Astrocyte of the cerebellum (primary cell): ENCODE measurements around the gene ADAMTS16.
A peak's percentile ranks its signal among the peaks of the same experiment; 100 is the strongest.

Experiments used
- DNase-seq: peaks from one replicate; pipeline ENCODE4 v3.0.0-alpha.2; 2011; ENCODE audit warnings: low read depth
- H3K4me3 ChIP-seq: 2 replicates; pipeline ENCODE4 v1.5.1; 2011; ENCODE audit warnings: mild to moderate bottlenecking, low read depth, low read length, moderate library complexity
- CTCF ChIP-seq: IDR thresholded peaks from 2 replicates; pipeline ENCODE4 v1.5.1; 2012; ENCODE audit warnings: low read length, low read depth, moderate library complexity, mild to moderate bottlenecking; ENCODE audit errors: missing control alignments
- in situ Hi-C: cut with HindIII; loops from 2 replicates; pipeline ENCODE4 v1.10.0; 2017; ENCODE audit warnings: low sequenced_read_pairs

ADAMTS16 gene

GRCh38 chr5:5331848-5332247 is 191.7 kb downstream of the ADAMTS16 start:
- no peak for DNase-seq
- TF ChIP-seq CTCF: no peak
- in situ Hi-C loops: no loop called here
- no peak overlapping the region for H3K4me3 ChIP-seq

GRCh38 chr5:5332287-5332686 is 192.2 kb downstream of the ADAMTS16 start:
- in situ Hi-C loops: no loop called here
- TF ChIP-seq CTCF: no peak
- no peak for DNase-seq
- no peak overlapping the region for H3K4me3 ChIP-seq

- in situ Hi-C loops: no loop called here
- TF ChIP-seq CTCF: no peak
- no peak overlapping the region for H3K4me3 ChIP-seq
- DNase-seq: no peak
These were observed 195.0 kb downstream of the ADAMTS16 start for GRCh38 chr5:5335107-5335506.

GRCh38 chr5:5335700-5336264 is 195.7 kb downstream of the ADAMTS16 start:
- no peak for TF ChIP-seq CTCF
- H3K4me3 ChIP-seq: no peak overlapping the region
- peak; percentile 49 for DNase-seq
- in situ Hi-C loops: no loop called here

GRCh38 chr5:5339257-5339656 is 199.1 kb downstream of the ADAMTS16 start:
- DNase-seq: no peak
- no peak overlapping the region for H3K4me3 ChIP-seq
- in situ Hi-C loops: no loop called here
- TF ChIP-seq CTCF: no peak

- in situ Hi-C loops: no loop called here
- TF ChIP-seq CTCF: peak; percentile 73
- DNase-seq: peak; percentile 91
- H3K4me3 ChIP-seq: no peak overlapping the region
These were observed 200.1 kb downstream of the ADAMTS16 start for GRCh38 chr5:5340206-5340729.
